HK-2 (cell line): ENCODE measurements around the gene CELSR1.

ENCODE experiments used
- DNase-seq: peaks from one replicate; pipeline ENCODE4 v3.0.0-alpha.2; 2018; ENCODE audit not compliant: unreplicated experiment

The CELSR1 gene

GRCh38 chr22:46366801-46367706 lies 170.4 kb downstream of the CELSR1 start:
- no peak for DNase-seq

- no peak for DNase-seq
These were observed 171.1 kb downstream of the CELSR1 start for GRCh38 chr22:46366327-46366731.

DNA sequence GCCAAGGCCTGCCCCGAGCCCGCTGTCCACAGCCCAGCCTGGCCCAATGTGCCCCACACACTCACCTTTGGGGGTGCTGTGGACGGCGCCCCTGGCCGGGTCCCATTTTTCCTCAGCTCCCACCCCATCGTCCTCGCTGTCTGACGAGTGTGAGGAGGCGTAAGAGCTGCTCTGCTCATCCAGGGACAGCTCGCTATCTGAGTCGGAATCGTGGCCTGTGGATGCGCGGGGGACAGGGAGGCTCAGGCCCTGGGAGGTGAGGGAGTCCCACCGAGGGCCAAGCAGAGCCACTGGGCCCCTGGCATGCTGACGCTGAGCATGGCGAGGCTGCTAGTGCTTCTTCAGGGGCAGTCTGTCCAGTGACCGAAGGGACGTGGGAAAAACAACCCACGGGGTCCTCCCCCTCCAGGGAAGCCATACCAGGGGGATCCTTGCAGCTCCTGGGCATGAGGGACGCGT lies 172.2 kb downstream of the CELSR1 start:
- no peak for DNase-seq

DNA sequence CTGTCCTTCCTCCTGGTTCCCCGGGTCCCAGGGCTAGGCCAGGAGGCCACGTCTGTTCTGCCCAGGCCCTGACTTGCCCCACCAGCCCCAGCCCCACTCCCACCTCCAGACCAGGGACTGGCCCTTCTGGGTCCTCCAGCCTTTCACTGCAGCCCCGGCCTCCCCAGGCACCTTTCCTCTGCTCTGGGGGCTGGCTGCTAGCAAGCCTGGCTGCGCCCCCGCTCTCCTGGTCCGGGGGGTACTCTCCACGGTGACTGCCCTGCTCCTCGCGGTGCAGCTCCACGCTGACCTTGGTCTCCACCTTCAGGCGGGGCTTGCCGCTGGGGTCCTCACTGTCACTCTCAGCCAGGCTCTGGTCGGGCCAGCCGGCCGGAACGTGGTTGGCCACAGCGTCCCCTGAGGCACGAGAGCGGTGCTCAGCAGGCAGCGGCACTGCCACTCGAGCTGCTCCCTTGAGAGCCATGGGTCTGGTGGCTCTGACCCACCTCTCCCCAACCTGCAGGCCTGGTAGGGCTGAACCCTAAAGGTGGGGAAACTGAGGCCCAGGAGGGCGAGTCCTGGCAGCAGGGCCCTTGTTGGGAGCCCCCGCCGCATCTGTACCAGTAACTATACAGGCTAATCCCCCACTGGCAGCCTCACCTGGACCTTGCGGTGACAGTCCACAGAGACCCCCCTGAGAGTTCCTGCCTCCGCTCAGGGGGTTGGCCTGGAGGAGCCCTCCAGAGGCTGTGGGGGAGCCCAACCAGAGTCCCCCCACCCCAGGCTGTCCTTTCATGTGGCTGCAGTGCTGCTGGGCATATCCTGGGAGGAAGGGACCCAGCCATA lies 172.9 kb downstream of the CELSR1 start:
- no peak for DNase-seq

DNA sequence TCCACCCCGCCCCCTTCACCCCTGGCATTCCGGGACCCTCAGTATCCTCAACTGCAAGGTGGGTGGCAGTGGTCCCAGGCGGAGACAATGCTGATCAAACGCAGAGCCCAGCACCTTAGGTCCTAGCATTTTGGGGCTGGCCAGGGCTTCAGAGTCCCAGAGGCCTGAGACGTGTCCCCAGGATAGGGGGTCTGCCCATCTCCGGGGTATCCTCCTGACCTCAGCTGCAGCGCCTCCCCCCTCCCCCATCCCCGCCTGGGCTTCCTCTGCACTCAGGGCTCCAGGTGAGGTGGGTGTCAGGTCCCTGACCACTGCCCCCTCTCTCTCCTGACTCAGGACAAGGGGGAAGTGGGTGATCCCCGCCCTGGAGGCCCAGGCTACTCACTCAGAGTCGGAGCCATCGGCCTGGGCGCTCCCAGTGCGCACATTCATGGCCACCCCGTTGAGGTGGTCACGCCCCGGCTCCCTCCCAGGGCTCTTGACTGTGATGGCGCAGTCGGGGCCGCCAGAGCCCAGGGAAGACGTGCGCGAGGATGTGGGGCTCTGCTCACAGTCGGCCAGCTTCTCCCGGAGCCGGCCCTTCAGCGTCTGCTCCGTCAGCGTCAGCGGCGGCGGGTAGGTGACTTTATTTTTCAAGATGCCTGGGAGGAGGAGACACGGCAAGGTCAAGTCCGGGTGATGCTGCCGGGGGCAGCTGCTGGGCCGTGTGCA lies 173.7 kb downstream of the CELSR1 start:
- no peak for DNase-seq

DNA sequence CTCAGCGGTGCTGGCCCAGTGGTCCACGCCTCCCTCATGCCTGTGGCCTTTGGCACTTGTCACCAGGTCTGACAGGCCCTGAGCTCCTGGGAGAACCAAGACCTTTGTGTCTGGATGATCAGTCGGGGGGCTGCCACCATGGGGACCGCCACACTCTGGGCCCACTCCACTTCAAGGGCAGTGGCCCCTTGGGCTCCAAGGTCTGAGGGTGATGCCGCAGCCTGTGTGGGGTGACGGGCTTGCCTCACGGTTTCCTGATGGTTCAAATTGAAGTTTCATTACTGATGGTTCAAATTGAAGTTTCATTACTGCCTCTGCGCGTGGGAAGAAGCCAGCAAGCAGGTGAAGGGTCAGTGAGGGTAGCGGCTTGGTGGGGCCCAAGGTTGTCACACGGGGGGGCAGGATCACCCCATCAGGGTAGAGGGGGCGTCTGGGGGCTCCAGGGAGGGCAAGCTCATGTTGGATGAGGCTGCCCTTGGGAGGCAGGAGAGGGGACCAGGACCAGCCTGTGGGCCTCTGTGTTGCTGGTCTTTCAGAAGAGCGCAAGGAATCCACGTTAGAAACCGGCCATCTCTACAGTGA lies 174.4 kb downstream of the CELSR1 start:
- DNase-seq: no peak

GRCh38 chr22:46362203-46362933 lies 175.1 kb downstream of the CELSR1 start:
- DNase-seq: no peak

- DNase-seq: no peak
These were observed 175.6 kb downstream of the CELSR1 start for GRCh38 chr22:46361826-46362202.

DNA sequence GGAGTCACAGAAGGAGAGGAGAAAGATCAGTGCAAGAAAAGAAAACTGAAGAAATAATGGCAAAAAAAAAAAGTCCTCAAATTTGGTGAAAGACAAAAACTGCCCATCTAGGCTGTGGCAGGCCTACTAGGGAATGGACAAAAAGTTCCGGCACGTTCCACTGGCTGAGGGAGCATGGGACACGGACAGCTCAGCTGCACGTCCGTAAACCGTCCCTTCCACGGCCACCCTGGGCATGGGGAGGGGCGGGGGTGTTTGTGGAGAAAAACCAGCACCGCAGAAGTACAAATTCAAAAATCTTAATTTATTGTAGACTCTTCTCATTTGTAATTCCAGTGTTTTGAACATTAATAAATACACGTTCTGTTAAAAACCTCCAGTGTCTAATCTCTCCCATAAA lies 176.5 kb downstream of the CELSR1 start:
- DNase-seq: no peak

DNA sequence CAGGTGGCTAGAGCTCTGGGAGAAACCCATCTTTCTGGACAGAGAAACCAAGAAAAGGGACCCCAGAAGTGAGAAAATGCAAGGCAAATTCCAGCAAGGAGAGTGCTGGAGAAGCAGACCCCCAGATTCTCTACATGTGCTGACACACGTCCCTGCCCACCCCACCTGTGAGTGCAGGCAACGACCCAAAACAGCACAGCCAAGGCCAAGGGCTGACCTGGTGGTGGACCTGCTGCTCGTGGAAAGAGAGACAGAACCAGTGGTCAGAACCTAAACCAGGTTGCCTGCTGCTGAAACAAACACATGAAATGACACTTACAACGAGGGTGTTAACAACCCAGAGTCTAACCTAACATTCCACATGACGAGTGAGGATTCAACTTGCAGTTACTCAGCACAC lies 177.3 kb downstream of the CELSR1 start:
- no peak for DNase-seq

DNA sequence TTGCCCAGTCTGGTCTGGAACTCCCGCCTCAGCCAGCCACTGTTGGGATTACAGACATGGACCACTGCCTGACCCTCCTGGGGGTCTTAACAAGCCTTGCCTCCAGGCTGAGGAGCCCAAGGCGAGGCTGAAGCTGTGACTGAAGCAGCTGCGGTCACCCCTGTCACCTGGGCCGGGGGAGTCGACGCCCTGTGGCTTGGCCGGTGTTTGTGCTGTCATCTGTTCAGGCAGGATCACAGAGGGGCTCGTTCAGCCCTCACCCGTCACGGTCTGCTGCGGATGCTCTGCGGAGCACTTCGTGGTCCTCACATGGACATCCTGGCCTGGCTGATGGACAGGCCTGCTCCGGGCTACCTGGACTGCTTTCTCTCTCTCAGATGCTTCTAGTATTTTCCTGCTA lies 178.1 kb downstream of the CELSR1 start:
- DNase-seq: no peak

- no peak for DNase-seq
These were observed 178.7 kb downstream of the CELSR1 start for GRCh38 chr22:46358766-46359165.

DNA sequence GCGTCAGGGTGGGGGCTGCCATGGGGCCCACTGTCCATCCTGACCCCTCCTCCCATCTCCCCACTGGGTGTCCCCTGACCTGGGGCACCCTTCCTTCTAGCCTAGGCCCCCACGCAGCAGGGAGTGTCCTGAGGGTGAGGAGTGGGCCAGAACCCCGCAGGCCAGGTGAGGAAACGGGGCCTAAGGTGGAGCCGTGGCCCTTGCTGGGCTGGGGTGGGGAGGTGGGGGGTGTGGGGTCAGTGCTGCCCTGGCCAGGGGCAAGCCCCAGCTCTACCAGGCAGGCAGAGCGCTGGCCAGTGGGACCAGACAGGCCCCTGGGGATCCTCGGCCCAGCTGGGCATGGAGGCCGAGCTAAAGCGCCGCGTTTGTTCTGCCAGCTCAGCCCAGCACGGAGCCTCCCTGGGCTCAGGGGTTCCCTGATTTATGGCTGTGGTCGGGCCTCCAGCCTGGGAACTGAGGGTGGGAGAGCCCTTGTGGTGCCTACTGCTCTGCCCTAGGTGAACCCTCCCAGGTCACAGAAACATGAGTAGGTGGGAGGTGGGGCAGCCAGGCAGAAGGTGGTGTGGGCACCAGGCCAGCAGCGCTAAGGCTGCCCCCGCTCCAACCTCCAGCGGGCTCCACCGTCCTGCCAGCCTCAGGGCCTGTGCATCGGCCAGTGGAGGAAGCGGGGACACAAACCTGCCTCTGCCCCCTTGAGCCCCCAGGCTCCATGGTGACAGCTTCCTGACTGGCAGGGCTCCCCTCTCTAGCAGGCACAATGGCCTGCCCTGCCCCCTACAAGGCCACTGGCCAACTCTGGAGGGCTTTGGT lies 179.5 kb downstream of the CELSR1 start:
- no peak for DNase-seq

GRCh38 chr22:46356496-46357480 lies 180.6 kb downstream of the CELSR1 start:
- DNase-seq: no peak

- DNase-seq: no peak
These were observed 181.4 kb downstream of the CELSR1 start for GRCh38 chr22:46355996-46356471.

DNA sequence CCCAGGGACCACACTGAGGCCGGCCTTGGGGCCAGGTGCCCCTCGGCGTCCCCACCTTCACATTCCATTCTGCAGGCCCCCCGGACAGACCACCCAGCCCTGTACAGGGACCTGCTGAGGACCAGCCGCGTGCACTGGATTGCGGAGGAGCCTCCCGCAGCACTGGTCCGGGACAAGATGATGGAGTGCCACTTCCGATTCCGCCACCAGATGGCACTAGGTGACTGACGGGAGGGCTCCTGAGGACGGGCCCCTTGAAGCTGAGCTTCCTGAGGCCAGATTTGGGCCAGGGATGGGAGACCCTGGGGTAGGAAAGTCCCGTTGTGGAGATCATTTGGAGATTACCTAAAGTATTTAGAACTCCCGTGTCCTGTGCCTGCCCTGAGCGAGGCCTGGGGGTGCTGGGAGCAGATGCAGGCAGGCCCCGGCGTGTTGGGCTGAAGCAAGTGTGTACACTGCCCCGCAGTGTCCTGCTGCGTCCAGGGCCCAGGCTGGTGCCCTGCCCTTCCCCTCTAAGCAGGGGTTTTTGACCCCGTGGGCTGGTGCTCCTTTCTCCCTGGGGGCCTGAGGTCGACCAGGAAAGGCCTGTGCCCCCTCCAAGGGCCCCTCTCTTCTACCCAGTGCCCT lies 181.9 kb downstream of the CELSR1 start:
- peak; percentile 71 for DNase-seq

DNA sequence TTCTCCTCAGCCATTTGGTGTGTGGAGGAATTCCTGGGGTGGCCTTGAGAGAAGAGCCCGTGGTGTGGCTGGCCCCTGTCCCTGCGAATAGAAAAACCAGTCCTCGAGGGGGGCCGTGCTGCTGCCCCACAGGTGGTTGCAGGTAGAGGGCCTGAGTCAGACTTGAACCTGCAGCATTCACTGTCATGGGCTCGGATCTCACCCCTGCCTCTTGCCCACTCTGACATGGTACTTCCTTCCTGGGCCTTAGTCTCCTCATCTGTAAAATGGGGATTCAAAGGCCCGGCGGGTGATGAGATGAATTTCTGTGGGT lies 182.5 kb downstream of the CELSR1 start:
- no peak for DNase-seq

GRCh38 chr22:46354176-46354992 lies 183.0 kb downstream of the CELSR1 start:
- no peak for DNase-seq
